GM18873 (cell line): ENCODE measurements around the gene BIN1.

Source experiments
- ATAC-seq: cut with Tn5 transposase; IDR thresholded peaks from one replicate; pipeline ENCODE4 v1.9.1; 2021; ENCODE audit warnings: mild to moderate bottlenecking, moderate library complexity, moderate number of reproducible peaks; ENCODE audit not compliant: unreplicated experiment, low FRiP score

Gene BIN1

GRCh38 chr2:127080226-127080937 is 26.6 kb downstream of the BIN1 start:
- peak; percentile 3 for ATAC-seq

DNA sequence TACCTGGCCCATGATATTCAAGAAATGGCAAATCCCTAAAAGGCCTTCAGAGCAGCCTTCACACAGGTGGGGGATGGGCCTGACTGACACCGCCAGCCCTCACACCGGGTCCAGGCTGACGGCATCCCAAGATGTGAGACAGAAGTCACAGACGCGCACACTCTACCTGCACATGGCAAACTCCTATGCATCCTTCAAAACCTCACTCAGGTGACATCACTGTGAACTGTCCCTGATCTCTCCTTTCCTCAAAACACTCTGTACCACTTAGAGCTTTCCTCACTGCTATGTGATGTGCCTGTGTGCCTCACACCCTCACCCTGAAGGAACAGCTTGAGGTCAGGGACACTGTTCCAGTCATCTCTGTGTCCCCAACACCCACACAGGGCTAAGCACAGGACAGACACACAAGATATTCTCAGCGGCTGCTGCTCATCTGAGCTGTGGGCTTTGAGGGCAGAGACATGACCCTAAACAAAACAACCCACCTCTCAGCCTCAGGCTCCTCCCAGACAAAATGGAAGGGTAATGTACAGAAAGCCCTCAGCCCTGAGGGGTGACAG is 27.5 kb downstream of the BIN1 start:
- ATAC-seq: no peak

DNA sequence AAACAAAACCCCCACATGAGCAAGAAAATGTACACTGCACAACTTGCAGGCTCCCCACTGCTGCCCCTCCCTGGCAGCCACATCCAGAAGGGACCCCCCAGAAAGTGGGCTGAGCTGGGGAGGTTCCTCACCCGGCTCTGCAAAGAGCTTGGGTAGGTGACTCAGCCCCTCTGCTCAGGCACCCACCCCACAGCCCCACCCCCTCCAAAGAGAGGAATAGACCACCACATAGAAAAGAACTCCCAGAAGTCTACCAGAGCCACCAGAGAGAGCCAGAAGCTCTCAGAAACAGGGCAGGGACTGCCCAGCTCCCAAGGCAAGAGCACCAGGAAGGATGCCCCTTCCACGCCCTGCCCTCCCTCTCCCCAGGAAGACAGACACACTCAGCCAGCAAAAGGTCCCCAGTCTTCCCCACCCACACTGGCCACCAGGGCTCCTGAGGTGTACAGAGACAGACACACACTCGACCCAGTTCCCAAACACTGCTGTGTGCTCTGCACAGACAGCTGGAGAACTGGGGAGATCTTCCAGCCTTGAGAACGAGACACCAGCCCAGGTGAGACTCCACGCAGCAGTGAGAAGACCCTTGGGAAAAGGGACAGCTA is 28.2 kb downstream of the BIN1 start:
- ATAC-seq: no peak

- no peak for ATAC-seq
Observed at GRCh38 chr2:127078028-127078427, 28.9 kb downstream of the BIN1 start.

DNA sequence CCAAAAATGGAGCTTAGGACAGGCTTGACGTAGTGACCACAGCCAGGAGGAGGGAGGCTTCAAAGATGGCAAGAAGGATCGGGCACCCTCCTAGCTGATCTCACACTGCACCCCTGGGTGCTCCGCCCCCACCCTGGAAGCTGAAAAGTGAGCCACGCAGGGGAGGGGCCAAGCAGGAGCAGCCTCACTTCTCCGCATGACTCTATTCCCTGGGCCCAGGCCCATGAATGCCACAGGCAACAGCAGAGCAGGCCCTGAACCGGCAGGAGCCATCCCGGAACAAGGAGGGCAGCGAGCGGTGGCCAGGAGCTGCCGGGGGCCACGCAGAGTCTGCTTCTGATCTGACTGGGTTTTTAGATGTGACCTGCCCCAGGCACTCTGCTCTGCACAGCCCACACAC is 30.0 kb downstream of the BIN1 start:
- ATAC-seq: no peak

DNA sequence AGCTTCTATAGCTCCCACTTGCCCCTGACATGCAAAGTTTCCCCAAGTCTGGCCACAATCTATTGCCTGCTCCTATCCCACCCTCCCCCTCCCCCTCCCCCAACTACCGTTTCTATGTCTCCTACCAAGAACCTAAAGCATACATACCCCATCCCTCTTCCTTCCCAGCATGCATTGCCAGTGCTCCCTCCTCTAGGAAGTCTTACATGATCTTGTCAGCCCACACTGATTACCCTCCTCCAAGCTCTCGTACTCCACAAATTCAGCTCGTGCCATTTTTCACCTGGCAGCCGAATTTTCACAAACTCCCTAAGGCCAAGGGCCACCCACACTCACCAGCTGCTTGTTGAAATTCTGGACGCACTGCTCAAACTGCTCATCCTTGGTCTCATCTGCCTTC is 30.7 kb downstream of the BIN1 start:
- no peak for ATAC-seq

DNA sequence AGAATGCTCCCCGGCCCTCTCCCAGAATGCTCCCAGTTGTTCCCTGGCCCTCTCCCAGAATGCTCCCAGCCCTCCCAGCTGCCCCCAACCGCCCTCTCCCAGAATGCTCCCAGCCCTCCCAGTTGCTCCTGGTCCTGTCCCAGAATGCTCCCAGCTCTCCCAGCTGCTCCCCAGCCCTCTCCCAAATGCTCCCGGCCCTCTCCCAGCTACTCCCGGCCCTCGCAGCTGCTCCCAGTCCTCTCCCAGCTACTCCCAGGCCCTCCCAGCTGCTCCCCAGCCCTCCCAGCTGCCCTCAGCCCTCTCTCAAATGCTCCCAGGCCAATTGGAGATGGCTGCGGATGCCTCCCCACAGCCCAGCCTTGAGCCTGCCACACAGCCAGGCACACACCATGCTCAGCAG is 31.1 kb downstream of the BIN1 start:
- no peak for ATAC-seq

- ATAC-seq: no peak
Observed at GRCh38 chr2:127074936-127075335, 32.0 kb downstream of the BIN1 start.

DNA sequence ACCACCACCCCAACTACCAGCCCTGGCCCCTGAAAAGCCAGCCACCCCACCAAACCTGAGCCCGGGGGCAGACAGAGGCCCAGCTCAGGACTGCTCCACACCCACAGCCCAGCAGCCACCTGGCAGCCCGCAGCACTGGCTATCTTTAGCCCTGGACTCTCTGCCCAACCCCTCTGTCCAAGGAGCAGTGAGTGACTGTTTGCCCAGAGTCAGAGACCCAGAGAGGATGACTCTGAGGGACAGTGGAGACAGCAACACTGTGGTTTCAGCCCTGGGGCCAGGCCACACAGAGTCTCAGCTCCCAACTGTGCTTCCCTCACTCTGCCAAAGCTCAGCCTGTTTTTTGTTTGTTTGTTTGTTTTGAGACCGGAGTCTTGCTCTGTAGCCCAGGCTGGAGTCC is 32.6 kb downstream of the BIN1 start:
- ATAC-seq: no peak

GRCh38 chr2:127072970-127073369 is 34.0 kb downstream of the BIN1 start:
- ATAC-seq: no peak

- ATAC-seq: no peak
Observed at GRCh38 chr2:127072396-127072795, 34.6 kb downstream of the BIN1 start.

DNA sequence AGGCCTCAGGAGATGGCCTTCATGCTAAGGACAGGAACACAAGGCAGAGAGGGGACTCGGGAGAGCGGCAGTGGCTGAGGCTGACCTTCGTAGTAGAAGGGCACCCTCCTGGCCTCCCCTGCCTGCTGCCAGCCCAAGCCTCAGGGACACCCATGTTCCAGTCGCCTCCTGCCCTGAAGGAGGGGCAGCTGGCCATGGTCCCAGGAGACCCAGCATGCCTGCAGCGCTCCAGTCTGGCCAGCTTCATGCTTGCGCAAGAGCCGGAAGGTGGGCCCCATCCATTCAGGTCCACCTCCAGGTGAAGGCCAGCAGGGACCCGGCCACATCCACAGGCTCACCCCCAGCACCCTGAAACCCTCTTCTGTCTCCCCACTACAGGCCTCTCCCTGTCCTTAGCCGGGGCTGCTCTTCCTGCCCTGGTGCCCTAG is 35.0 kb downstream of the BIN1 start:
- ATAC-seq: no peak

DNA sequence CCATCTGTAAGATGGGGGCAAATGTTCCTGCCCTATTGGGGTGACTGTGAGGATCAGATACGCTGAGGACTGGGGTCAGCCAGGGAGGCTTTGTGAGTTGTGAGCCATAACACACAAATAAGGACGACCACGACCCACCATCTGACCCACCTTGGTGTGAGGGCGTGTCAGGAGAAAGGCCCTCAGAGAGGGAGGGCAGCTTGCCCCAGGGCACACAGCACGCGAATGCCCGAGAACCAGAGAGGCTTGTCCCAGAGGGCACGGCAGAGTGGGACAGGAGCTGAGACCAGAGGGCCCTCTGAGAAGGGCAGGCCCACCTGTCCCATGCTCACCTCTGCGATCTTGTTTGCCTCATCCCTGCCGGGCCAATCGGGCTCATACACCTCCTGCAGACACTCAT is 36.7 kb downstream of the BIN1 start:
- ATAC-seq: no peak

GRCh38 chr2:127069536-127069935 is 37.4 kb downstream of the BIN1 start:
- ATAC-seq: no peak

DNA sequence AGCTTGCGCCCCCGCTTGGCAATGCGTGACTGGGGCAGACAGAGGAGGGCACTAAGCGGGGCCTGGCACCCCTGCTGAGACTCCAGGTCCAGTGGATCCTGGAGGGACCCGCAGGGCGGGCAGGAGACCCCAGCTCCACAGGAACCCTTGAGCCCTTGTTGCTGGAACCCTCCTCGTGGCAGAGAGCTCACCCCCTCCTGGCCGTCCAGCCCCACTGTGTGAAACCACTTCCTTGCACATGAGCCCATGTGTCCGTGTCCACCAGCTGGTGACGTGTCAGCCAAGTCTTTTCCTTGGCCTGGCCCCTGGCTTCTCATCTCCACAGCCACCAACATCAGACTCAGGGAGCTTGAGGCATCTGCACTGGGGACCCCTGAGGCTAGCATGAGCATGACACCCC is 38.0 kb downstream of the BIN1 start:
- no peak for ATAC-seq

GRCh38 chr2:127068351-127068741 is 38.6 kb downstream of the BIN1 start:
- no peak for ATAC-seq

DNA sequence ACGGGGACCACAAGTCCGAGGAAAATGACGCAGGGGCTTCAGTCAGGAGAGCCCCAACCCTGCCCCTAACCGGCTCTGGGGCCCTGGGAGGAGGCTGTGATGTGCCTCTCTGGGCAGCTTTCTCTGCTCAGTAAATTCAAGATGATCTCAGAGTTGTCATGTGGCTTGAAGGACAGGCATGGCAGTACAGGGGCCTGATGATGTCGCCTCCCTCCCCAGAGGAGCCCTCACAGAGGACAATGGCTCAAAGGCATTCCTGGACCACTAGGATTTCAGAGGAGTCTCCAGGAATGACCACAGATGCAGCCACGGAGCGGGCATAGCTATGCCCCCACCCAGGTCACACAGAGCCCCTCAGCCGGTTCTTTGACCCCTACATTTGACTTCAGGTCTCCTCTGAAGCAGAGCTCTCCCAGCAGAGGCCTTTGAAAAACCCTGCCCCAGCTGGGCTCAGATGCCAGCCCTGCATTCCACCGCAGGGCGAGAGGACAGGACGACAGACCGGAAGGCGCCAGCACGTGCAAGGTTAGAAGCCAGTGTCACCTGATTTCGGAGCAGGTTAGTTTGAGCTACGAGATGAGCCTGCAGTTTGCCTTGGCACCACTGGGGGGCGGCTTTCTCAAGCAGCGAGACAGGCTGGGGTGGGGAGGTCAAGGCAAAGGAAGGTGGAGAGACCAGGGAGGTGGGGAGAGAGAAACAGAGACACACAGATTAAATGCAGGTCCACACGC is 39.2 kb downstream of the BIN1 start:
- ATAC-seq: no peak

DNA sequence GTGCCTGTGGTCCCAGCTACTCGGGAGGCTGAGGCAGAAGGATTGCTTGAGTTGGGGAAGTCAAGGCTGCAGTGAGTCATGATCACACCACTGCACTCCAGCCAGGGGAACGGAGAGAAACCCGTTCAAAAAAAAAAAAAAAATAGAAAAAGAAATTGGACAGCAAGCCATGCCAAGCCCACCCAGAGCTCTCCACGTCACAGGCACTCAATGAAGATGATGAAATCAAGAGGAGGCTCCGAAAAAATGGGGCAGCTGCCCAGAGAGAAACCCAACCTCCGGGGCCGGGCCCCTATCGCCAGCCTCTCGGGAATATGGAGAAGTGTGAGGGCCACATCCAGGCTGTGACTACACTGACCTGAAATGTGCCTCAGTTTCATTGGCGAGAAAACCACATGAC is 40.0 kb downstream of the BIN1 start:
- no peak for ATAC-seq

DNA sequence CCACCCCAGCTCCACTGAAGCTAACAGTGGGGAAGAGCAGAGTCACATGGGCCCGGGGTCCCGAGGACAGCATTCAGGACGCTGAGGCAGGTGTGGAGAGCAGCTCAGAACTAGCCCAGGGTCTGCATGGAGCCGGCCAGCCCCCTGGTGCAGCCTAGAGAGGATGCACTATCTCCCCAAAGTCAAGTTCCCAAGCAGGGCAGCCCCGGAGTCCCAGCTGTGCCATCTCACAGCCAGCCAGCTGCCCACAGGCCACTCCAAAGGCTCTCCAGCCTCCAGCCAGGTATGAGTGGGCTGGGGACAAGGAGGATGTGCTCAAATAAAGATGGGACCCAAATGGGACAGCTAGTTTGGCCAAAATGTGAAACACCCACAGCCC is 41.0 kb downstream of the BIN1 start:
- no peak for ATAC-seq

DNA sequence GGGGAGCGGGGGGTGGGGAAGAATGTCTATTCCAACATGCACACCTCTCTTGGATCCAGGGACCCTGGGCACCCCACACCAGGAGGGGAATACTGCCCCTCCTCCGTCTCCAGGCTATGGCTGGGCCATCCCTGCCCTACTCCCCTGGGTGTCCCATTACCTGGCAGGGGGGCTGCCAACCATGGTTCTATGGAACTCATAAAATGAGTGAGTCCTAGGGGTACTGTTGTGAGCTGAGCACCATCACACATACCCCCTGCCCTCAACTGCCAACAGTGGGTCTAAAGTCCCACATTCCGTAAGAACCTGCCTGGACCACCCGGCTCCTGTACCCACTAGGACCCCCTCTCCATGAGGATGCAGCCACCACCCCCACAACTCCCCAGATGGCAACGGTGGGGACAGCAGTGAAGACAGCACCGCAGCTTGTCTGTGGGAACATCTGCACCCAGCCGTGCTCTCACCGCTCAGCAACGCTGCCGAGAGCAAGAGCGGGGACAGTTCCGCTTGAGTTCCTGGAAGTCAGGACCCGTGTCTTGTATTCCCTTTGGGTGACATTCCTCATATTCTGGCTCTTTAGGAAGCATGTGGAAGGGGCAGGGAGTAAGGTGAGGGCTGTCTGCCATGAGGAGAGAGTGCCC is 41.5 kb downstream of the BIN1 start:
- ATAC-seq: no peak

DNA sequence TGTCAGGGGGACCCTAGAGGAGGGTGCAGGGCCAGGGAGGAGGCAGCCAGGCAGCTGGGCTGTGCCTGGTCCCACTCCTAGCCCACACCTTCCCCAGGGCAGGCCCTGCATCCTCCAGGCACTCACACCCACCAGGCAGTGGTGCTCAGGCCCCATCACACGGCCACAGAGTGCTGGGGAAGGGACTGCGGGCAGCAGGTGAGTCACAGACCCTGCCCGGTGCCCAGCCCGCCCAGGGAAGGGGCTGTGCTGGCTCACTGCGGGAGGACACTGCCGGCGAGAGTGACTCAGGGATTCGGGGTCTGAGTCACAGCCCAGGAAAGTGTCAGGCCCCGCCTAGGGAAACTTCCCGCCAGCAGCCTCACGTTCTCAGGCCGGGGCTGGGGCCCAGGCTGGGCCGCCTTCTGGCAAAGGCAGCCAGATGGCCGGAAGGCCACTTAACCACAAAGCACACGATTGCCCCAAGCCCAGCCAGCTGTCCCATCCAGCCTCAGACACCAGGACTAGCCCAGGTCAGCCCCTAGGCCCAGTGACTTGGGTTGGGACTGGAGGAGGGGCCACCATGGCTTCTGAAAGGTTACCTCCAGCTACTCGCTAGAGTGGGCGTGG is 42.2 kb downstream of the BIN1 start:
- peak; percentile 89 for ATAC-seq
